NCI-H2227 treated with DMSO at 0.1 percent for 48 hours (cell line): Measurements from ENCODE around the gene CAPN5.
A peak's percentile ranks its signal among the peaks of the same experiment; 100 is the strongest.

Source experiments
- DNase-seq: peaks from one replicate; lab custom pipeline; 2025; lab: John Stamatoyannopoulos, UW

Gene CAPN5

DNA sequence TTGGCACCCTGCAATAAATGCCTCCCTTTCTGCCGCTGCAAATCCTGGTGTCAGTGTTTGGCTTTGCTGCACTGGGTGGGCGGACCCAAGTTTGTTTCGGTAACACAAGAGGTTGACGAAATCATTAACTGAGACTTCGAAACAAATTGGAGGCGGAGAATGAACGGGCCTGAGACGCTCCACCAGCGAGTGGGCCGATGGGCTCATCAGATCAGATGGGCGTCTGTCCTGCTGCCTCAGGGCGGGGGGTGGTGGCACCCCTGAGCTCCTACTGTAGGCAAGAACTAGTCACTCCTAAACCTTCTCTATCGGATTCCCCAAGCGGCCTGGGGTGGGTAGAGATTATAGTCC lies 918 bp upstream of the CAPN5 start:
- peak; percentile 26 for DNase-seq

GRCh38 chr11:77067861-77068443 lies 1.2 kb downstream of the CAPN5 start:
- DNase-seq, result no peak

DNA sequence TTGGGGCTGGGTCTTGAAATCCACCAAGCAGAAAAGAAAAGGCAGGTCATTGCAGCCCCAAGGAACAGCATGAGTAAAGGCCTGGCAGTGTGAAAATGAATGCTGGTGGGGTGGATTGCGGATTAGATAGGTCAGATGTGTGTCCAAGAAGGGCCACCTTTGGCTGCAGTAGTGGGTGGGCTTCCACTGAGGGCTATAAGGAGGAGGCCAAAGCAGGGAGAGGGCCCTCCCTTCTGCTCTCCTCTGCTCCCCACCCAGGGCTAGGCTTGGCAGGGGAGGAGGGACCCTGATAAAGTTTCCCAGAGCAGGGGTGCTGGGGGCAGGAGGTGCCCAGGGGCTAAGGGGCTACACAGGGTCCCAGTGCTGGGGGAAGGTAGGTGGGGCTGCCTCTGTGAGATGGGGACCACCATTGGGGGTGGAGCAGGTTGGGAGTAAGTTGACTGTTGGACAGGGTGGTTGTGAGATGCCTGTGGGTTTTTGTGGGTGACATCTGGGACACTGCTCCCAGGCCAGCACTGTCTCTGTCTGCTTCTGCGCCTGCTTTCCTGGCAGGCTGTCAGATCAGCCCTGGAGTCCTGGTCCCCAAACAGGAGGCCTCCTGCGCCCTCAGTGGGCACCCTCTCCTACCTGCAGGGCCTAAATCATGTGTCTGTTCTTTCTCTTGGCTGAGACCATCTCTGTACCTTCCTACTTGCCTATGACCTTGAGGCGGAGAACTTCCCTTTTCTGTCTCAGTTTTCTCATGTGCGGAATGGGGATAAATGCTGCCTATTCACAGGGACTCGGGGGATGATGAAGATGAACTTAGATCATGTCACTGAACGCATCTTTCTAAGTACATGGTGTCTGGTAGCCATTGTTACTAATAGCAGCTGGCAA lies 1.9 kb downstream of the CAPN5 start:
- DNase-seq, result no peak

GRCh38 chr11:77069336-77069968 lies 2.7 kb downstream of the CAPN5 start:
- DNase-seq, result no peak

- DNase-seq, result no peak
Observed at GRCh38 chr11:77069969-77070582, 3.3 kb downstream of the CAPN5 start.

DNA sequence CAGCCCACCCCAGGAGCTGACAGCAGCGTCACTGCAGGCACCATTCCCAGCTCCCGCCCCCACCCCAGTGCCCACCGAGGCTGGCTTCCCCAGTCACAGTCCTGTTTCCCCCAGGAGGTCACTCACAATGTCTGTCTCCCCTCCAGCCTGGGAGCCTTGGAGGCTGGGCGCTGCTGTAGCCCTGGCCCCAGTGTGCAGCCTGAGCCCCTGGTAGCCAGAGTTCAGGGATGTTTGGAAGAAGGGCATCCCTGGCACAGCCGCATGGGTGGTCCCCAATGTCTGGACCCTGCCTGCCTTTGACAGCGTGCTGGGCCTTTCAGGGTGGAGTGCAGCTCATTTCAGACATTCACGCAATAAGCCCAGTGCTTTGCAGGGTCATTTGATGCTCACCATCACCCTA lies 4.3 kb downstream of the CAPN5 start:
- DNase-seq, result no peak

DNA sequence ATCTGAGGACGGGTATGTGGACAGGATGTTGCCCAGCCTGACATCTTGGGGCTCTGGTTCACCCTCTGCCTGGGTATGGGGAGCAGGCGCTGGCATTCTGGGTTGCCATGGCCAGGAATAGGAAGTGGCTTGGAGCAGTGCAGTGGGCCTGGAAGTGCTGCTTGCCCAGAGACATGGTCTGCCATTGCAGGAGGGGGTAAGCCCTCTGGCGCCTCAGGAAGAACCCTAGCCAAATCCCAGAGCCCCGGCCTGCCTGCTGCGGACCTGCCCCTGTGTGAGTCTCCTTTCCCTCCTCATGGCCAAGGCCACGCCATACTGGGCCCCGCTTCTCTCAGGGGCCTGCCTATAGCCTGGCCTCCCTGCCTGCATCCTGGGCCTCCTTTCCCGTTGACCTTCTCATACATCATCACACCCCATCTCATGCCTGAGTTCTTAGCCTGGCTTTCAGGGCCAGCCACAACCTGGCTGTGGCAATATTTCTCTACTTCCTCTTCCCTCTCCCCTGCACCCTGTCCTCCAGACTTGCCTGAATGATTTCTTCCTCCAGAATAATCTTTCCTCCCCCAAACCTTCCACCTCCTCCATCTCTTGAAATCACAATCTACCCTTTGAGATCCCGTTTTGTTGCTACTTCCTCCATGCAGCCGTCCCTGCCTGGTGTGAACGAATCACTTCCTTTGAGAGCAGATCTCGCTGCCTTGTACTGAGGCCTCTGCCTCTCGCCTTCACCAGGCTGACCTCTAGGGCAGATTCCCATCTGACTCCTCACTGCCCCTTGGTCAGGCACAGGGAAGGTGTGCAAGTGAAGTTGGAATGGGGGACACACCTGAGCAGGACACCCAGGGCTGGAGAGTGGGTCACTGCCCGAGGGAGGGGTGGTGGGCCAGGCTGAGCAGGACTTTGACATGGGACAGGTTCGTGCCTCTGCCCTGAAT lies 5.2 kb downstream of the CAPN5 start:
- DNase-seq, result no peak

DNA sequence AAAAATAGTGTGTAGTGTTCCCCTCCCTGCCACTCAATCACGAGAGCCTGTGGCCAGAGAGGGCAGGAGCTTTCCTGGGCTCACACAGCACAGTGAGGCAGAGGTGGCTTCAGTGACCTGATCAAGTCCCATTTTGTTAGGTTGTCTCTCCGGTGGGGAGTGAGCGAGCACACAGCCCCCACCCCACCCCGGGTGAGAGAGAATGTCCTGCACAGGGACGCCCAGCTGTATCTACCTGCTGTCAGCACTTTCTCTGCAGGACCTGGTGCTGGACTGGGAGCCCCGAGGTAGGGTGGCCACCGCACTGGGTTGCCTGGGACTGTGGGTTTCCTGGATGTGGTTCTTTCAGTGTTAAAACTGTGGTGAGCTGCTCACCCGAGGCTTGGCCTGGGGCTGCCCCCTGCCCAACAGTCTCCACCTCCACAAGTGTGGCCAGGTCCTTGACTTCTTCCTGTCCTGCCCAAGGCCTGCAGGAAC lies 6.1 kb downstream of the CAPN5 start:
- DNase-seq, result no peak

DNA sequence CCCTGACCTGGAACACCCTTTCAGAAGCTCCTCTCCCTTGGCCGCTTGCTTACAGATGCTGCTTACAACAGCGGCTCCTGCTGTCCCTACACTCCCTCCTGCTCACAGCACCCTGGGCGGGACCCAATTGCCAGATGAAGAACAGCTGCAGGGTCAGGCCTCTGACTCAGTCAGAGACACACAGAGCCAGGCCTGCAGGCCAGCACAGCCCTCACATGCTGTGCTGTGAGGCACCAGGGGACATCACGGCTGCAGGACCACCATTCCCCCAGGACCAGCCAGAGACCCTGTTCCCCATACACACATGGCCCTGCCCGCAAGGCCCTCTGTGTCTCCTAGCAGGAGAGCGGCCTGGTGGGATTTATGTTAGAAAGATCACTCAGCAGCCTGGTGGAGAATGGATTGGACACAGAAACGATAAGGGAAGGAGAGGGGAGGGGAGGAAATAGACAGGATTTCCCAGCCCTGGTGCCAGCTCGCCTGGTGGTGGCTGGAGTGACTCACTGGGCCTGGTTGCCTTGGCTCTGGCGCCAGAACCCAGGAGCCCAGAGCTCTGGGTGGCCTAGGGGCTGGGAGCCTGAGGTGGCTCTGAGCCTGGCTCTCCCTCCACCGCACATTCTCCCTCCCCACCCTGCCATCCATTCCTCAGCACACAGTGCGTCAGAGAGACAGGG lies 6.7 kb downstream of the CAPN5 start:
- no peak for DNase-seq

DNA sequence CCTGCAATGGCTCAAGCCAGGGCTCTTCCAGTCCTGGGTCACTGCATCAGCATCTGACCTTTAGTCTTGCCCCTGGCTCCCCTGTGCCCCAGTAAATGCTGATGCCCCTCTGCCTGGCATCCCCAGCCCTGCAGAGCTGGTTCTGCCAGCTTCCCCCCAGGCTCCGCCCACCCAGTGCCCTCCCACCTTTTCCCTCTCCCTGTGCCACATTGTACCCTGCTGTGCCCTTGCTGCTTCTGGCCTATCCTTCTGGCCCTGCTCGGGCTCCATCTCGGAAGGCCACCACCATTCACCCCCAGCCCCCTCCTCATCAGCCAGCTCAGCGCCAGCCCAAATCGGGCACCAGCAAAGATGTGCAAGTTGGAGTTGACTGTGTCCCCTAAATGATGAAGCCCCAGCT lies 7.4 kb downstream of the CAPN5 start:
- no peak for DNase-seq

GRCh38 chr11:77074626-77075221 lies 8.0 kb downstream of the CAPN5 start:
- DNase-seq, result no peak

DNA sequence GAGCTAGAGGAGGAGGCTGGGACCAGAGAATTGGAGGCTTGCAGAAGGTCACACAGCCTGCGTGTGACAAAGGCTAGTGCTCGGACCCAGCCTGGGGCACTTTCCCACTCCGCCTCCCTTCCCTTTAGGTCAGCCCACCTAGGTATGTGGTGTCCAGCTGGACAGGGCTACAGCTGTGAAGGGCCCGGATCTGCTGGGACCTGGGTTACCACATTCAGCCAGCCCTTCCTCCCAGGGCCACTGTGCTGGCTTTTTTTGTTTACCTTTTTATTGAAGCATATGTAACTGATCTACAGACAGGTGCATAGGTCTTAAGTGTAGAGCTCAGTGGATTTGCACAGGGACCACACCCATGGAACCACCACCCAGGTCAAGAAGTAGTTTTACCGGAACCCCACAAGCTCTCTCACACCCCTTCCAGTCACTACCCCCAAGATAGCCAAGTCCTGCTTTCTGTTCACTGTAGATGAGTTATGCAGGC lies 8.7 kb downstream of the CAPN5 start:
- no peak for DNase-seq

GRCh38 chr11:77079666-77080065 lies 12.9 kb downstream of the CAPN5 start:
- no peak for DNase-seq

DNA sequence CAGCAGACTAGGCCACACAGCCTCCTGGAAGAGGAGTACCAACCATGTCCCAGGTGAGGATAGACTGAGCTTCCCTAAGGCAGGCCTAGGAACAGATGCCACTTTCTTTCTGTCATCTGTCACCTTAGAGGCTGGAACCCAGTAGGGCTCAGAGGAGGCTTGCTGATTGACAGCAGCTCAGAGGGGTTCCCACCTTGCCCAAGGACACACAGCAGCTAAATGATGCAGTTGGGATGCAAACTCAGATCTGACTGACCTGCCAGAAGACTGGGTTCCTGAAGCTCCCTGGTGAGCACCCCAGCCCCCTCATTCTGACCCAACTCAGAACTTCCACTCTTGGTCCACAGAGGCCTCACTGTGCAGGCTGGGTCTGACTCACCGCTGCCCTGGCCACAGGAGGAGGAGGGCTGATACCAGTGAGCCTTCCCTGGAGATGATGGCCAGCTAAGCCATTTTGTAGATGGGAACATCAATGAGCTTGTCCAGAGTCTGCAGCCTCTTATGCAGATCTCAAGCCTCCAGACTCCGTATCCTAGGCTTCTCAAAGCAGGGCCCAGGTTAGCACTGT lies 14.0 kb downstream of the CAPN5 start:
- no peak for DNase-seq

DNA sequence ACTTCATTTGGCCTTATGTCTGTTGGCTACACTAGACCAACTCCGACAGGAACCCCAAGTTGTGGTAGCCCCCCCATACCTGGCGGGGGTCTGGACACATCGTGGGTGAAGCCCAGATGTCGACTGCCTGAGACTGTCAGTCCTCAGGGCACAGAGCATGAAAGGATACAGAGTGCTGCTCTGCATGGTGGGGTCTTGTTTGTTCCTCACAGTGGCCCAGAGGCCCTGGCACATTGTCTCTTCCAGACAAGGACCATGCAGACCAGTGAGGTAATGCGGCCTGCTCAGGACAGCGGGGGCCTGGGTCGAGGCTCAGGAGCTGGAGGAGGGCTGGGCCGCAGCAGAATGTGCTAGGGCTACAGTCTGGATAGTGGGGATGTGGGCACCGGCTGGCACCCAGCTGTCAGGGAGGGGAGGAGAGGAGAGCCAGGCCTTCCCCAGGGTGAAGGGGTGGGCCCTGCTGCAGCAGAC lies 14.6 kb downstream of the CAPN5 start:
- no peak for DNase-seq

DNA sequence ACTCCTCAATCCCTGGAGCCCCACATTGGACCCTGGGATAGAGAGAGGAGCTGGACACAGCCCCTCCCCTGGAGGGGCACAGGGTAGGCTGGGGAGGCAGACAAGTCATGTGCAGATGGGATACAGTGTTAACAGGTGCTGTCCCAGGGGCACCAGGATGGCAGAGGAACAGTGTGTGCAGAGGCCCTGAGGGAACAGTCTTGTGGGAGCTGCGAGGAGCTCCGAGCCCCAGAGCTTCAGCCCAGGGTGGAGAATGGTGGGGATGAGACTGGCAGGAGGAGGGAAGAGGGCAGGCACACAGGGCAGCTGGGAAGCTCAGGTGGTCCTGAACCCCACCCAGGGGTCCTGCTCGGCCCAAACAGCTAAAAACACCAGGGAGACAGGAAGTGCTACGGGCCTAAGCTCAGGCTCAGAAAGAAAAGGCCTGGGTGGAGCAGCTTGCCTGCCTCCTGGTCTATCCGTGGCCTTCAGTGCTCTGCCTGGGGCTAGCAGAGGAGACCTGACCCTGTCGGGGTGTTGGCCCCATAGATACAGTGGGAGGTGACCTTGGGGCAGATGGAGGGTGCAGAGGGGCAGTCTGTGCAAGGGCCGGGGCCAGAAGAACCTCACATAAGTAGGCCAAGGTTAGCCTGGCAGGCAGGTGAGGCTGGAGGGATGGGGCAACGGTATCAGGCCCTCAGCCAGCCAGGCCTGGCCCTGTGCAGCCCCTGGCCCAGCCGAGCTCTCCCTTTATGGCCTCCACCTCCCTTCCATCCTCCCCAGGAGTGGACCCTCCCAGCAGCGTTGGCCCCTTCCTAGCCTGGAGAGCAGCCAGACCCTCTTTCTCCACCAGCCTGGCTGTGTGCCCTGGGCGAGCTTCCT lies 15.4 kb downstream of the CAPN5 start:
- DNase-seq, result no peak

DNA sequence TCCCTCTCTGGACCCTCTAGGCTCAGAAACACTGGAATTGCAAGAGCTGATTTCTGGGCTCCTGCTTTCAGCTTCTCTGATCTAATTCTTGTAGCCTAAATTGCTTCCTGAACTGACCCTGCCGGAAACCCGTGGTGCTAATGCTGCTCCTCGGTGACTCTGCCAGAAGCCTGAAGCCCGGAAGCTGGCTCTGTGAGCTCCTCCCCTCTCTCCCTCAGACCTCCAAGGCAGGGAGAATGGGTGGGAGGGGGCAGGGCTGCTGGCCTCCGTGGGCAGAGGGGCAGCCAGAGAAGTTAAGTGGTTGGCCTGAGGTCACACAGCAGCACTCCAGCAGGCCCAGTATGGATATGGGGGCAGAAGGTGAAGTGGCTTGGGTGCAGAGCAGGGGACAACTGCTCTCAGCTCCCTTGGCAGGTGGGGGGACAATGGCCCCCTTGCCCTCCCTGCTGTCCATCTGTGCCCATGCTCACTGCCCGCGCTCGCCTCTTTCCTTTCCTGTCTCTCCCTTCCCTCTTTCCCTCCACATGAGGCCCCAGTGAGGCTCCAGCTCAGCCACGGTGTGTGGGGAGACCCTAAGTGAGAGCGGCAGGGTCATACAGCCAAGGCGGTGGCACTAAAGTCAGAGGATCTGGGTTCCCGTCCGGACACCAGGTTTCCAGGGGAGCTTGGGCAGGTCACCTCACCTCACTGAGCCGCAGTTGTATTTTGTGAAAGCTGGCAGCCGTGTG lies 16.2 kb downstream of the CAPN5 start:
- DNase-seq, result no peak

DNA sequence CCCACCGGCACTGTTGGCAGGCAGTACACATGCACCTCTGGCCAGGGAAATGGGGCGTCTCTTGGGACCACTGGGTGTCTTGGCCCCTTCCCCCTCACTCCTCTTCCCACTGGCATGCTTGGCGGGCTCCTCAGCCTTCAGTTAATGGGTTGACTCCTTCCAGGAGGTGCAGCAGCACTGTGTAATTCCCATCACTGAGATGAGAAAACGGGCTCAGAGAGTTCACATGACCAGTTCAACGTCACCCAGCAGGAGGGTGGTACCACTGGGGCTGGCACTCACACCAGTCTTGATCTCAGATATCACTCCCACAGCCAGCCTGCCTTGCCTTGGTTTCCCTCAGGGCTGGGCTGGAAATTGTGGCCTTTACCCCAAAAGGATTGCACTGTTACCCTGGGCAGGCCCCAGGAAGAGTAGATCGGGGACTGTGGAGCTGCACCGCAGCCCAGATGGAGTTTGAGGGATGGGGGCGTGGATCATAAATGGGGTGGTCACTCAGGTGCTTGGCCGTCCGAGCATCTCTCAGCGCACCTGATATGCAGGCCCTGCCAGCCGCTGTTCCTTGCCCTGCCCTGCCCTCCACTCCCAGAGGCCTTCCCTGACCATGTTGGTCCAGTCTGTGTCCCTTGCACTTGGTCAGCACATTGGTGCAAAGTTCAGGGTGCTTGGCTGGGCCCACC lies 16.9 kb downstream of the CAPN5 start:
- DNase-seq, result no peak
